Measurements from ENCODE around the gene FBP1.
"Not testable (repeated sequence)": the region's sequence is repeated elsewhere in the genome, so short reads cannot be mapped to it uniquely, and the experiment has no call there.

The FBP1 gene

DNA sequence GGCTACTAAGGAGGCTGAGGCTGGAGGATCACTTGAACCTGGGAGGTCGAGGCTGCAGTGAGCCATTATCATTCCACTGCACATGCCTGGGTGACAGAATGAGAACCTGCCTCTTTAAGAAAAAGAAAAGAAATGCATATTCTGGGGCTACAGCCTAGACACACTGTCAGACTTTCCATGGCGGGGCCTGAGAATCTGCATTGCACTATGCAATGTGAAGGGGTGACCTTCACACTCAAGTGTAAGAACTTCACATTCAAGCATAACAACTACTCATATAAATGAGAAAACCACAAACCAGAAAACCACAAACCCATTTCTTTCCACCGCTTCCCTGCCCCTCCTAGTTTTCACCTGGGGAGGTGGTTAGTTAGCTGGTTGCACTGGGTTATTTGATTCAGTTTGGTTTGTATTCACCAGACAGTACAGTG is 27.7 kb downstream of the FBP1 start:
- DNase-seq: peak; percentile 63 to 80

DNA sequence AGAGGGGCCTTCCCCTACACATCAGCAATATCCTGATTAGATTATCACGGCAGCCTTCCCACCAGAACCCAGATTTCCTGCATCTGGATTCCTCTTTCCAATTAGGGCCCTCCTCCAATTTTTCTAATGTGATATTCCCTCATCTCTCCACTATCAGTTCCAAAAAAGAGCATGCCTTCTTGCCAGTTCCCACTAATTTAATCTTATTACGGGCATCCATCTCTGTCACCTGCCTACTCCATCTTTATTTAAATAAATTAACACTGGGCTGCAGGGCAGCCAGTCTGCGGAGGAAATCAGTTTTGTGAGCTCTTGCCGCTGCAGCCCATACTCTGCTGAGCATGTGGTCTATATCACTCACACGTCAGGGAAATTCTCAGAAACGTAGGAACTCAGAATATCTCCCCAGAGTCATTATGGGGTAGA is 29.1 kb downstream of the FBP1 start:
- DNase-seq: no peak

DNA sequence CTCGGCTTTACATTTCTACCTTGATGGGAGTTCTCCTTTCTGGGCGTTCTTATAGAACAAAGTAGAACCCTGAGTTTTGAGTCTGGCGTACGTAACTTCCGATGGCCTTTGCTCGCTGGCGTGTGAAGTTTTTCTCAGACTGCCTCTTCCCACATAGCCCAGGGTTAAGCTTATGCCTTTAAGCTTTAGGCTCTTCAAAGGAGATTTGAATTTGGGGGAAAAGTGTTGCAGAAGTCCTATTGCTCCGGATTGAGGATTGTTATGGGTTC is 32.0 kb downstream of the FBP1 start:
- no peak for DNase-seq

DNA sequence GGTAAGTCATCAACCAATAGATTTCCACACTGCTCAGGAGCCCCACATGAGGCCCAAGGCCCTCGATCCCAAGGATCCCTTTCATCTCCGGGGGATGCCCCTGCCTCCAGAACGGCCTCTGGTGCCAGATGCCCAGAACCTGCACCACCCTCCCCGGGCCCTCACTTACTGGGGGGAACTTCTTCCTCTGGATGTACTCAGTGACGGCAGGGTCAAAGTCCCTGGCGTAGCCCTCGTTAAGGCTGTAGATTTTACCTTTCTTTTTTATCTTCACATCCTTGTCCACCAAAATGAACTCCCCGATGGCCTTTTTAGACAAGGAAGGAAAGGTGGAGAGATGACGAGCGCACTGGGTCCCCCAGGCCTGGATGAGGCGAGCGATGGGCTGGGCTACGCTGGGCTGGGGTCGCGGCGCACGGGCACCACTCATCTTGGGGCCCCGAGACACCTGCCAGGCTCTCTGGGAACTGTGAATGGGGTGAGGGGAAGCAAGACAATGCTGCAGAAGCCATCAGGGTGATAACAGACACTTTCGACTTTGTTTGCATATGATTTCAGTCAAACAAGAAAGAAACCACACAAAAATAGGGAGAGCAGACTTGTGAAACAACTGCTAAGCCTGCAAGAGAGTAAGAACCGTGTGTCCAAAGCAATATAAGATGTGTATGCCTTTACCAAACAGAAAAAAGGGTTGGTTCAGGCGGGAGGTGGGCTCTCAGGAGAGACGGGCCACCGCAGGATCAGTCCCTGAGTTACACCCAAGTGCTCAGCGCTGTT is 32.5 kb downstream of the FBP1 start:
- DNase-seq: no peak

DNA sequence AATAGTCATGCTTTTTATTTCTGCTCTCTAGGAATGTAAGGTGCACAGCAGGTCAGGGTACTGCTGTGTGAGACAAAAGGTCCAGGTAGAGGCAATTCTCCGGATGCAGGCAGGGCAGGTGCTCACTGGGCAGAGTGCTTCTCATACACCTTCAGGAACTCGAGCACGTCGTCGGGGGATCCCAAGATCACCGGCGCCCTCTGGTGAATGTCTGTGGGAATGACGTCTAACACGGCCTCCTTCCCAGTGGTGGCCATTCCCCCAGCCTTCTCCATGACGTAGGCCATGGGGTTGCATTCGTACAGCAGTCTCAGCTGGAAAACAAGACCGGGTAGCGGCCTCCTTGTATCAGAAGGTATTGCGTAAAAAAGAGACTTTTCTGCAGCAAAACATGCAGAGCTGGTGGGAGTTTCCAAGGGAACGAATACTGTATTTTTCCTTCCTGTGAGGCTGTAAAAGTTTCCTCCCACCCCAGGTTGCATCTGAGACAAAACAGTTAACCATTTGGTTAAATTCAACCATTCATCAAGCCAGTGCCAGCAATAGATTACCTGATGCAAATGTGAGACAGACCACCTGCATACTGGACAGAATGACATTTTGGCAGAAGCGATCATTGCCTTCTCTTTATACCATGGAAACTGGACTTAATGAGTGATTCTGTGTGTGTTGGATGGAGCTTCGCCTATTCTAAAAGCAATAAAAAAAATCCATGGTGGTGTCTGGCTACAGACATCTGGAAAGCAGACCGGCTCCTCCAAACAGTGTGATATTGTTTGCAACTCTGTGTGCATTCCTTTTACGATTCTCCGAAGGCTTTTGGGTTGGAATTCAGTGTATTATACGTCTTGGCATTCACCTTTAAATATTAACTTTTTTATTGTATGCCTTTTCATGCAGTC is 35.8 kb downstream of the FBP1 start:
- DNase-seq: peak; percentile 79 to 80

DNA sequence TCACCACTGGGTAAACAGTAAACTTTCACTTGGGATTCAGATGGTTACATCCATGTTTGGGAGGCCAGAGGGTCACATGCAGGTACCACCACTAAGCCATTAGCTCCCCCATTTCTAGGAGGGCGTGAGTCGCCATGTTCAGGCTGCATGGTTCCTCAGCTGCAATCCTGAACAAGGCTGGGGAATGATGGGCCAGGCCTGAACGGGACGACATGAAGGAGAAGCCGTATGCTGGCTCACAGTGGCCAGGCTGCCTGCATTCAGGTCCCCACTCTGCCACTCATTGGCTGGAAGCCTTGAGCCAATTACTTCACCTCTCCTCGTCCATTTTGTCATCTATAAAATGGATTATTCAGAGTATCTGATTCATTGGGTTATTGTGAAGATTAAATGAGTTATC is 36.7 kb downstream of the FBP1 start:
- no peak for DNase-seq

DNA sequence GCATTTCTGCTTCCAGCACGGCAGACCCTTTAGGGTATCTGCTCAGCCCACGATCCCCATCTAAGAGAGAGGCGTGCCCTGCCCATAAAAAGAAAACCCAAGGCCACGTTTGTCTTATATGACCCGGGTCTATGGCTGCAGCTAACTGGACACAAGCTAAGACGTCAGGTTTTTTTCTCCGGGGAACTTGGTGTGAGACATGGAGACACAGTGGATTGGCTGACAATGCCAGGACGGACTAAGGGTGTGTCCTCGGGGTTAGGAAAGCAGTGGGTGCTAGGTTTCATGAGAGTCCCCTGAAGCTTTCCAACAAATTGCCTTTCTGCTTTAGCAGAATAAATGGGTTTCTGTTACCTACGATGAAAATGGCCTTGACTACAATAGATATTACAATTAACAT is 38.6 kb downstream of the FBP1 start:
- DNase-seq: no peak

DNA sequence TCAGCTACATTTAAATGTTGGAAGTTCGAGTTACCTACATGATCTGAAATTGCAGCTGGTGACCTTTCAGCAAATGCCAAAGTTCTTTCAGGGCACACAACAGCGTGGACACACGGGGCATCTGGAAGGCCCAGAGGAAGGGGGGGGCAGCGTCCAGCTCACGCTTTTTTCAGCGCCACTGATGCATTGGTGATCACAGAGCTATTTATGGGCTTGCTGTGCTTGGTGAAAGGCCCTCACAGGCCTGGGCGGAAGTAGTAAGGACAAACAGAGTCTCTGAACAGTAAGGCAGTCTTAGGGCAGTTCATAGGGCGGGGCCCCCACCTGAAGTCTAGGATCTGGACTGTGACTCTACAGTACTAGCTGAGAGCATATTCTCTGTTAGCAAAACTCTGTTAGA is 39.1 kb downstream of the FBP1 start:
- no peak for DNase-seq

DNA sequence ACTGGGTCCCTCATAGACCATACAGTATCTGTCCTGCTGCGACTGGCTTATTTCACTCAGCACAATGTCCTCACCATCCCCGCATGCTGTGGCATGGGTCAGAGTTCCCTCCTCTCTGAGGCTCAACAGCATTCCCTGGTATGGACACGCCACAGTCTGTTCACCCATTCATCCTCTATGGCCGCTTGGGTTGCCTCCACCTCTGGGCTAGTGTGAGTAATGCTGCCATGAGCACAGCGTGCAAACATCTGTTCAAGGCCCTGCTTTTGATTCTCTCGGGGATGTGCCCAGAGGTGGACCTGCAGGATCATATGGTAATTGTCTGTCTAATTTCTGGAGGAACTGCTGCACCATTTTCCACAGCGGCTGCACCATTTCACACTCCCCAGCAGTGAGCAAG is 40.2 kb downstream of the FBP1 start:
- DNase-seq: no peak

DNA sequence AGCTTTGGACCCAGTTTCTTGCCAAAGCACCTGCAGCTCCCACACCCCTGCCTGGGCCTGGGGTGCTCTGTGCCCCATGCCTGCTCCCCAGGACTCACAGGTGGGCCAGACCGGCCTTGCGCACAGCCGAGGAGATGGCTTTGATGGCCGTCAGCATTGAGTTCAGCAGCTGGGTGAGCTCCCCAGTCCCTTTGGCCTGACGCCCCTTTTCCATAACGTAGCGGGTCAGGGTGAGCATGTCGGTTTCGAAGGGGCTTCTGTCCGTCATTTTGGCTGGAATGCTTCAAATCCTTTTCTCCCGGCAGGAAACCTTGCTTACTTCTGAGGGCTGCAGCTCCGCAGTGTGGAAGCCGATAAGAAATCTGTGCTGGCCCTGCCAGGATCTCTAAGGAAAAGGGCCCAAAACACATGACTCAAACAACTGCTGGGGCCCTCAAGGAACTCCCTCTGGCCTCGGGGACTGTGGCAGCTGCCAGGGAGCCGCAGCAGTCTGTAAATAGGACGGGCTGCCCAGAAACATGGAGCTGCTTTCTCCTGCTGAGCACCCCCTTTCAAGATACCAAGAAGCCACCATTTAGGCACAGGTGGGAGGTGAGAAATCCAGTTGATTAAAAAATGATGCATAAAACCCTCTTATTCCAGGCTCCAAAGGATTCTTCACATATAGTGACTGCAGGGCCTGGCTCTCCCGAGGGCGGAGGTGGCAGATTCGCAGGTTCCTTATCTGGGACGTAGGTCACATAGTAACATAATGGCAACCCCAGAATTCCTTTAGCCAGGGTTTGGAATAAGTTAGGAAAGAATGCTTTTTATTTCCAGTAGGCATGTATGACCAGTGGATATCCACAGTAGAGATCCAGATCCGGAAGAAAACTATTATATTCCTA is 45.6 kb downstream of the FBP1 start, which contains the start of gene FBP2:
Gene FBP2, minus strand, starts transcription at position 366 of the 887 bp plus-strand sequence. Its CDS starts 98 bp downstream, at position 268.
- no peak for DNase-seq

DNA sequence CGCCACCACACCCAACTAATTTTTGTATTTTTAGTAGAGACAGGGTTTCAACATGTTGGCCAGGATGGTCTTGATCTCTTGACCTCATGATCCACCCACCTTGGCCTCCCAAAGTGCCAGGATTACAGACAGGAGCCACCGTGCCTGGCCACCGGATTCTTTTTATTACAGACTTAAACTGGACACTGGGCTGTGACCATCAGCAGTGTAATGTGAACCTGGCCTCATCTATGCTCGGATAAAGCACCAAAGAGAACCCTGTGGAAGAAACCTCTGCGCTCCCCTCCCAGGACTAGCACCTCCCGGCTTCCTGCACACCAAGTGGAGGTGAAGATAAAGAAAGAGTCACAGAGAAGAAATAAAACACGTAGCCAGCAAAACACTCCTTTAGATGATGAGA is 46.6 kb downstream of the FBP1 start:
- DNase-seq: not testable (repeated sequence)

DNA sequence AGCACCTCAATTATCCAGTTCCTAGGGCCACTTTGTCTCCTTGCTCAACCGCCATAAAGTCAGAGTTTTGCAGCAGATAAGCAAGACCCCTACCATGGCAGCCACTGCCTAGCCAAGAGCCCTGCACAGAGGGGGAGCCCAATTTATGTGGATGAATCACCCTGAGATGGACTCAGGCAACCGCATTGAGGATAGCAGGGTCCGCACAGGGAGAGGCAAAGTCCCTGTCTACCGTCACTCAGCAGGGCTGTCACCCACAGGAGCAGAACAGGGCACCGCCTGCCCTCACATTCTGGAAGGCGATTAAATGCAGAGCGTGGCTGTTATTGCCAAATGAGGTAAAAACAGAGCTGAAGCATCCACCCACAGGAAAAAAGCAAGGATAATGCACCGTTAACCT is 47.4 kb downstream of the FBP1 start:
- DNase-seq: no peak

DNA sequence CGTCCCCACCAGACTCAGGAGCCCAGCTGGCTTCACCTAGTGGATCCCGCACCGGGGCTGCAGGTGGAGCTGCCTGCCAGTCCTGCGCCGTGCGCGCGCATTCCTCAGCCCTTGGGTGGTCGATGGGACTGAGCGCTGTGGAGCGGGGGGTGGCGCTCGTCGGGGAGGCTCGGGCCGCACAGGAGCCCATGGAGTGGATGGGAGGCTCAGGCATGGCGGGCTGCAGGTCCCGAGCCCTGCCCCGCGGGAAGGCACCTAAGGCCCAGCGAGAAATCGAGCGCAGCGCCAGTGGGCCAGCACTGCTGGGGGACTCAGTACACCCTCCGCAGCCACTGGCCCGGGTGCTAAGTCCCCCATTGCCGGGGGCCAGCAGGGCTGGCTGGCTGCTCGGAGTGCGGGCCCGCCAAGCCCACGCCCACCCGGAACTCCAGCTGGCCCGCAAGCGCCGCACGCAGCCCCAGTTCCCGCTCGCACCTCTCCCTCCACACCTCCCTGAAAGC is 48.2 kb downstream of the FBP1 start:
- DNase-seq: not testable (repeated sequence)

DNA sequence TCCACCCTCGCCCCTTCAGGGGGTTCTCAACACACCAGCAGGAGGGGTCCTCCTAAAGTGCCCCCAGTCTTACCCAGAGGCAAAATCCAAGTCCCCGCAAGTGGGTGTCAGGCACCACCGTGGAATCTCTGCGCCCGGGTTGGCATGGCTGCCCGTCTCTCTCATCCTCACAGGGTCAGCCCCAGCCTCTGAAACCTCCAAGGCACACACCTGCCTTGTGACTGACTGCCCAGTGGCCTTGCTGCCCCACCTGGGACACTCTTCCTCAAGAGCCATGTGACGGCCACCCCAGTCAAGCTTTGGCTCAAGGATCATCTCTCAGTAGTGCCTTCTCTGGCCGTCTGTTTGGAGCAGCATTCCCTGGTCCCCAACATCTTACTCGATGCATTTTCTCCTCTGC is 50.6 kb downstream of the FBP1 start:
- no peak for DNase-seq

DNA sequence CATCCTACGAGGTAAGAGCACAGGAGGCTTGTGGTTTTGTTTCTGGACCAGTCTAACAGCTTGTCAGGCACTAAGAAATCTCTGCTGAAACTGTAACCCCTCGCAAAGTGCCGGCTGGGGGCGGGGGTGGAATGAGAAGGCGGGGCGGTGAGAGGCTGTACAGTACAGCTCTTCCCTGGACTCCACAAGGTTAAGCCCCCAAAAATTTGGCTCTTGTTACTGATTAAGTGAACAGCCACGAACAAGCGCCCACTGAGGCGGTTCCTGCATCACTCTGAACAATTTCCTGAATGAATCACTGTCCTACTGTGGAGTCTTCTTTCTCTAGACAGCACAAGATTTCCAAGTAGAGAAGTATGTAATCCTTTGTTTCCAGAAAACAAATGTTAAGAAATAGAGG is 52.5 kb downstream of the FBP1 start:
- DNase-seq: no peak

DNA sequence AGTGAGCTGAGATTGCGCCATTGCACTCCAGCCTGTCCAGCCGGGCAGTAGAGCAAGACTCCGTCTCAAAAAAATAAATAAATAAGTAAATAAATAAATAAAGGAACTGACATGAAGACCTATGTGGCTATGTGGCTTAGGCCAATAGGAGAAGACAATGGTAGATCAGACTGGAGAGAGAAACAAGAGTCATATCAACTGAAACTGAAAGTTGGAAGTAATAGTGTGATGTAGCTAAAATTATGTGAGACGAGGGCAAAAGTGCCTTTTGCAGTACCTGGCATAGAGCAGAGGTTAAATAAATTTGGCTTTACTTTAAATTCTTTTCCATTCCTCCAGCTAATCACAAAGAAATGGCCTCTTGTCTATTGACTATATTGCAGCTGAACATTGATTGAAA is 53.0 kb downstream of the FBP1 start:
- DNase-seq: no peak

DNA sequence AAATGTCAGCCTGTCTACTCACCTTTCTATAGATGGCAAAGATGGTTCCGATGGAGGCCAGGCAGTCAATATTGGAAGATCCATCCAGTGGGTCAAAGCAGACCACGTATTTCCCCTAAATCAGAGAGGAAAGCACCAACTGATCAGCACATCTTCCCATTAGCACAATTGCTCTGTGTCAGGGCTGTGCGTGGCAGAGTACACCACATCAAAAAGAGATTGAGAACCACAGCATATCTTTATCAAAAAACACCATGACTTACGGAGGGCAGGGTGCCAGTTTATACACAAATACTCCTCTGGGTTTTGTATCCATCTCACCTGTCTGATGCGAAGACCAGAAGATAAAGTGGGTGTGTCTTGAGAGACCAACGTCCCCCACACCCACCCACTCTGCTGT is 54.8 kb downstream of the FBP1 start:
- no peak for DNase-seq

DNA sequence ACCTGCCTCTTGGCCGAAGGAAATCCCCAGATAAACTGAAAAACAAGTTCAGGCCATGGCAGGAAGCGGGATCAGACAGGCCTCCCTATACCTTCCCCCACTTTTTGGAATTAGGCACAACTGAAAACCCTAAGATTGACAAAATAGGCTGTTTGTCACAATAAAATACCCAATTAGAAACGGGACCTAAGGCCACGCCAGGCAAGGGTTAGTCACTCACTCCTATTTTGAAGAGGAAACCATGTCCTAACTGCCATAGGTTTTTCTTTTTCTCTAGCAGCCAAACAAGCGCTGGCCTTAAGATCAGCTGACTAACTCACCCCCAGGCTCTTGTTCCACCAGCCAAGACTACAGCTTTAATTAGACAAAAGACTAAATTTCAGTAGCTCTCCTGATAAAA is 57.6 kb downstream of the FBP1 start:
- DNase-seq: no peak

DNA sequence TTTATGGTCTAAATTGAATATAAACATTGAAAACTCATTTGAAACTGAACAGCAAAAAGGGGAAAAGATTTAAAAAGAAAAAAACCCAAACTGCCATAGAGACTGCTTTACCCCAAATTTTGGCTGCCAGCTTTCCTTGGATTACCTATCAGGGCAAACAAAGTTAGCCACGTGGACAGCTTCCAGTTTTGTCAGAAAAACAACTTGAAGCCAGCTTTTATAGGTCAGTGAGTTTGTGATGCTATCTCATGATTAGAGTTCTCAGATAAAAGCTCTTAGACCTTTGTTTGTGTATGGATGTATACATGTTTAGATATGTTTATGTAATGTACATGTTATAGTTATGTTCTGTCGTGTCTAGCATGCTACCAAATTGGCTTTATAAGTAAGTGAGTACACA is 61.7 kb downstream of the FBP1 start:
- no peak for DNase-seq

DNA sequence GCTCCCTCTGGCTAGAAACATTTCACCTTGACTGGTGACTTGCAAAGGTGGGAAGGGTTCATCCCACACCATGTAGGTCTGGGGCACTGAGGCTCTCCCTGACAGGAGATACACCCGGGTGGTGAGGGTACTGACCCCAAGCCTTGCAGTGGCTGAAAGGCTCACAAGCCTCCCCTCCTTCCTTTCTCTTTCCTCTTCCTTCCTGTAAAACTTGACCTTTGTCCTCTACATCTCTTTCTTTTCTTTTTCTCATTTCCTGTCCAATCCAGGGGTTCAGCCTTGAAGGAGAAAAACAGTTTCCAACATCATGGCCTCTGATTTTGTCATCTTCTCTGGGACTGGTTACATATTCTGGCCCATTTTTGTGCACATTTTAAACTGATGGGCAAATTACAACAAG is 62.3 kb downstream of the FBP1 start:
- DNase-seq: no peak

DNA sequence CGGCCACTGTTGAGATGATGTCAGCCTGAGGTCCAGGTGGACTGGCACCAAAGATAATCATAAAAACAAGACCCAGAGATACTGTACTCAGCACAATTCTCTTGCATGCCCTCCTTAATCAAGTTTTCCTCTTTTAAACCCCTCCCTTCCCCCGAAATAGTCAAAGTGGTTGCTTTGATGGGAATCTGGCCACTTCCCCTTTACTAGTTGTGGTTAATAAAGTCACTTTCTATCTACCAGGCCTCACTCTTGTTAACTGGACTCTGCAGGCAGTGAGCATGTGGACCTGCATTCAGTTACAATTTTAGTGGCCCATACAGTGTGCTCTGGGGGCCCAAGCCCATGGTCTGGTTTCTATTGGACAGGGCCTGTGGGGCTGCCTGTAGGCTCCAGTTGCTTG is 63.2 kb downstream of the FBP1 start:
- no peak for DNase-seq

DNA sequence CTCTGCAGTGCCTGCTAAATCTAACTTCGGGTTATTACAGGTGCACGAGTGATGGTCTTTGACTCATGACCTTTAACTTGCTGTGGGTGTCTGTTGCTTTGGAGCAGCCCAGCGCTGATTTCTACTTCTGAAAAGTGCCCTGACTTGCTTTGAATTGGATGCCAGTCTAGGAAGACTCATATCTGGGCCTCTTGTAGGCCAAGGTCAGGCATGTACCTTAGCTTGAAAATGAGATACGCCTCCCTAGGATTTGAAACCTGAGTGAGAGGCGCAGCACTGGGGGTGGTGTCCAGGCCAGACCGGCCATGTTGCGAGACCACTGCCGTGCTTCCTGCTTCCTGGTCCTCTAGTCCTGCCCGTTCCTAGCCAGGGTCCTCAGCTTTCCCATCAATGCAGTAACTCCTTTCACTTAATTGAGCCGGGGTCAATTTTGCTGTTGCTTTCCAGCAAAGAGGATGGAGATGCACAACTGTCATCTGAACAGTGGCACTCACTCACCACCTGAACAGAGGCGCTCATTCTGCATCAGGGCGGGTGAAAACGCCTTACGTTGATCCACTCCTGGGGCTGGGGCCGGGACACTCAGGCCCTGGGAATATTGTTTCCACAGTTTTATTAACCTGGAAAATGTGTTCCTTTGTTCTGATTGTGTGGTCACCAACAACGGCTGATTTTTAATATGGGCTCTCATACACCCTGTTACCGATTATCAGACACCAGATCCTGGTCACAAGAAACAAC is 70.2 kb downstream of the FBP1 start:
- DNase-seq: no peak
